Fibroblast of villous mesenchyme (primary cell): ENCODE results near the gene AKAP6. TPM values are rescaled to one million over a fixed set of nuclear protein-coding genes. Genes with fewer than 3 reads are reported as not detected.

Experiments used
- DNase-seq: peaks from one replicate; pipeline ENCODE4 v3.0.0-alpha.2; 2010; ENCODE audit warnings: low read depth
- H3K4me3 ChIP-seq: 2 replicates; pipeline ENCODE4 v1.5.1; 2011; ENCODE audit warnings: low read depth, mild to moderate bottlenecking, low read length
- total RNA-seq: library from RNA; depleted of rRNA; stranded (reverse); fragments of >200 nt; gene quantifications from 2 replicates; pipeline ENCODE4 v1.2.3, GENCODE V29; 2012
- TF ChIP-seq, protein P1 (sequence below): IDR thresholded peaks from 2 replicates; pipeline ENCODE4 v1.5.1; 2012; ENCODE audit warnings: low read depth, mild to moderate bottlenecking, low read length; ENCODE audit not compliant: insufficient read depth

AKAP6 gene
- total RNA-seq, 1 donor = 3.9 TPM

DNA sequence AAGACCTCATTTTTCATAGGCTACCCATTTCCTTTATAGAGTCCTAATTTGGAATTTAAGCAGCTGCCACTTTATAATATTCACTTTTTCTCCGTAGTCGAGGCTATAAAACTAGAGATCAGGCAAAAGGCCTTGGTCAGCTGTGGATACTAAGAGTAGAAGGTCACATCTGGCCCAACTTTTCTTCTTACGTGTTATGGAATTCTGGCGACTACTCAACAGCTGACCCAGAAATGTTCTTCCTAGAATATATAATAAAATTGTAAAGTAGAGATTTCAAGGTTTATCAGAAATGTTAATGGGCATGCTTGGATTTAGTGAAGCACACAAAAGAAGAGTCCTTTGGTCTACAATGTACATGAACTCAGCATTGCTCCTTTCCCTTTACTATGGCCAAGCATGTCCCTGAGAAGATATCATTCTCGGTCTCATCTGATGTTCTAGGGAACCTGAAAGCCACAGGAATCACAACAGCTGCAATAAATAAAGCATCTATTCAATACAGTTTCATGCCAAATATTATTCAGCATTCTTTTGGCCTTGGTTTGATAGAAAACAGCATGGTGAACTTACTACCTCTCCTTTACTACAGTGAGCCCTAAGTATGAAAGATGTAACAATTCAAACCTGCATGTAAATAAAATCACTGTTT is 348.2 kb downstream of the AKAP6 start:
- TF ChIP-seq, protein P1, sequence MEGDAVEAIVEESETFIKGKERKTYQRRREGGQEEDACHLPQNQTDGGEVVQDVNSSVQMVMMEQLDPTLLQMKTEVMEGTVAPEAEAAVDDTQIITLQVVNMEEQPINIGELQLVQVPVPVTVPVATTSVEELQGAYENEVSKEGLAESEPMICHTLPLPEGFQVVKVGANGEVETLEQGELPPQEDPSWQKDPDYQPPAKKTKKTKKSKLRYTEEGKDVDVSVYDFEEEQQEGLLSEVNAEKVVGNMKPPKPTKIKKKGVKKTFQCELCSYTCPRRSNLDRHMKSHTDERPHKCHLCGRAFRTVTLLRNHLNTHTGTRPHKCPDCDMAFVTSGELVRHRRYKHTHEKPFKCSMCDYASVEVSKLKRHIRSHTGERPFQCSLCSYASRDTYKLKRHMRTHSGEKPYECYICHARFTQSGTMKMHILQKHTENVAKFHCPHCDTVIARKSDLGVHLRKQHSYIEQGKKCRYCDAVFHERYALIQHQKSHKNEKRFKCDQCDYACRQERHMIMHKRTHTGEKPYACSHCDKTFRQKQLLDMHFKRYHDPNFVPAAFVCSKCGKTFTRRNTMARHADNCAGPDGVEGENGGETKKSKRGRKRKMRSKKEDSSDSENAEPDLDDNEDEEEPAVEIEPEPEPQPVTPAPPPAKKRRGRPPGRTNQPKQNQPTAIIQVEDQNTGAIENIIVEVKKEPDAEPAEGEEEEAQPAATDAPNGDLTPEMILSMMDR = no peak
- peak; percentile 29 for DNase-seq
- H3K4me3 ChIP-seq = no peak overlapping the region

DNA sequence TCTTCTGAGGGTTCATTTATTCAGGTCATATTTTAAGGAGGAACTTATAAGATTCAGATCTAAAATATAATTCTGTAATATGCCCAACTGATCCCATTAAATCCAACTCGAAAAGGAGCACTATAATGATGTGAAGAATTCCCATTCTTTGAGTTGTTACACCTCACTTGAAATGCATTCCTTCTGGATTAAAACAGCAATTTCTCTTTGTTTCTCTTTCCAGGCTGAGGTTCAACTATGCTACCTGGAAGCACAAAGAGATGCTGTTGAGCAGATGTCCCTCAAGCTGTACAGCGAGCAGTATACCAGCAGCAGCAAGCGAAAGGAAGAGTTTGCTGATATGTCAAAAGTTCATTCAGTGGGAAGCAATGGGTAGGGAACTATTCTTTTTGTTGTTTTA is 349.0 kb downstream of the AKAP6 start:
- TF ChIP-seq, protein P1 = no peak
- no peak for DNase-seq
- H3K4me3 ChIP-seq = no peak overlapping the region

DNA sequence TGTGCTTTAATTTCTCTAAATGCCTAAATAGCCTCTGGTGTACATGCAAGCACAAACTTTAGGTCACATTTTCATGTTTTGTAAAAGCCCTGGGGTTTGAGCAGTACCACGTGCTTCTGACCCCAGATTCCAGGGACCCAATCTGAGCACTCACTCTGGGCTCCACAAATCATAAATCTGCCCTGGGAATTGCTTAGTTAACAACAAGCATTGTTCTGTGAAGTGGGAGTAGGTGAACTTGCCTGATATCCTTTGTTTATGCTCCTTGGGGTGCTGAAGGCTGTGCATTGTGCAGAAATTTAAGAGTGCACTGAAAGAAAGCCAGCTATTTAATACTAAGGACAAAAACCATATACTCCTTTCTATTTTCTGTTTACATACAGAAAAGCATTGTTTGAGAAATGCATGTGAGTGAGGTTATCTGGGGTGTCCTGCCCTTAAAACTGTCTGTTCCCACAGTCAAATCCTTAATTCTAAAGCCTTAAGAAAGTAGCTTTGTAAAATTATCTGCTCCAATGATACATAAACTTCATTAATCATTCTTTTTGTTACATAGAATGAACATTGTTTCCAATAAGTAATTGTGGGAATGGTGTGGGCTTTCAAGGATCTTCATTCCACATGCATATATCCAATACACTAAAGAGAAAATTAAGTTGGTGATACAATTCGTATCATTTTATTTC is 351.0 kb downstream of the AKAP6 start:
- no peak overlapping the region for H3K4me3 ChIP-seq
- TF ChIP-seq, protein P1 = no peak
- no peak for DNase-seq

DNA sequence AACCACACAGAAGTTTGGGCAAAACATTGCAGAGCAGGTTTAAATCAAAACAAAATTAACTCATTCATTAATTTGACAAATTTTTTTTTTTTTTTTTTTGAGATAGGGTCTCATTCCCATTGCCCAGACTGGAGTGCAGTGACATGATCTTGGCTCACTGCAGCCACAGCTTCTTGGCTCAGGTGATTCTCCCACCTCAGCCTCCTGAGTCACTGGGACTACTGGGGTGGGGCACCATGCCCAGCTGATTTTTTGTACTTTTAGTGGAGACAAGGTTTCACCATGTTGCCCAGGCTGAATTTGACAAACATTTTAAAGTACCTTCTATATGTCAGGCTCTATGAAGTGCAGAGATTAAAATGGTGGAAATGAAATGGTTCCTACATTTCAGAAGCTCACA is 352.5 kb downstream of the AKAP6 start:
- H3K4me3 ChIP-seq = no peak overlapping the region
- TF ChIP-seq, protein P1 = no peak
- DNase-seq = no peak

DNA sequence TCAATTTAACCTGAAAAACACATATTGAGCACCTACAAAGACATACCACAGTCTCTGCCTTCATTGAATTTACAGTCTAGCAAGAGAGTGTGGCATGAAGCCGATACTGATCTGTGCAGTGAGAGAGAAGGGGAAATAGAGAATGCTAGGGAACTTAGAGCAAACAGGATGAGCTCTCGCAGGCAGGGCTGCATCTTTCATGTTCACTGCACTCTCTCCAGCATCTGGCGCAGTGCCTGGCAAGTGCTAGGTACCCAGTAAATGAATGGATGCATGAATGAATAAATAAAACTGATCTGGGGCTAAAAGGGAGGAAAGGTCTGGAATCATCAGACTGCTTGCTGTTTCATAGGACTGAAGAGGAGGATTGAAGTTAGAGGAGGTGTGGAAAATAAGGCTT is 353.1 kb downstream of the AKAP6 start:
- no peak for DNase-seq
- TF ChIP-seq, protein P1 = no peak
- no peak overlapping the region for H3K4me3 ChIP-seq

DNA sequence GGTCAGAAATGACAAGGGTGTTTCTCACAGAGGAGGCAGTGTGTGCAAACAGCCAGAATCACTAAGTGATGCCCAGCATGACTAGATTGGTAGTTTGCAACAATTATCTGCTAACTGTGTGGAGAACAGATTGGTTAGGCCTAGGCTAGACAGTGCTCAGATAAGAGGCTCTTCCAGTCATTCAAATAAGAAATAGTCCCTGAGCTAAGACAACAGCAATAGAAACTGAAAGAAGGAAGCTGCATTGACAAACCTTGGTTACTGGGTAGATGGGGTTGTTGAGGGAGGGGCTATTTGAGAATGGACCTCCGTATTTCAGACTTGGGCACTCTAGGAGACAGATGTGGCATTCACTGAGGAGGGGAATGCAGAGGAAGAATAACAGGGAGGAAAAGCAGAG is 354.6 kb downstream of the AKAP6 start:
- H3K4me3 ChIP-seq = no peak overlapping the region
- TF ChIP-seq, protein P1 = no peak
- no peak for DNase-seq

DNA sequence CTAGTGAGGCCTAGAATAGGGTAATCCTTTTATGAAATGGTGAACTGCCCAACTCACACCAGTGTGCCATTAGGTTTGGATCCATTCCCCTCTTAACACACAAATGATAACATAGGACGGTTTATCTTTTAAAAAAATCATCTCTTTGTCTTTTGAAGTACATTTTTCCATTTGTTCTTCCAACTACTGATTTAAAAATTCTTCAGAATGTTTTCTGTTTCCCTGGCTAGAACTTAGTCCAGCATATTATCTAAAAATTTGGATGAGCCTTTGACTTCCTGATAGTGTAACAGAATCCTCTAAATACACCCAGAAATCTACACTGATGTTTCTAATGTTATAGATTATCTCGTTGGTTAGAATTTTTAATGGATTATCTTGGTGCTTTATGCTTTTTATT is 359.8 kb downstream of the AKAP6 start:
- TF ChIP-seq, protein P1 = no peak
- no peak for DNase-seq
- H3K4me3 ChIP-seq = no peak overlapping the region
